Fibroblast of villous mesenchyme (primary cell): ENCODE data around the gene PDILT. TPM values are rescaled to one million over a fixed set of nuclear protein-coding genes. Genes with fewer than 3 reads are reported as not detected.

Source experiments
- DNase-seq: peaks from one replicate; pipeline ENCODE4 v3.0.0-alpha.2; 2010; ENCODE audit warnings: low read depth
- H3K4me3 ChIP-seq: 2 replicates; pipeline ENCODE4 v1.5.1; 2011; ENCODE audit warnings: low read depth, mild to moderate bottlenecking, low read length
- total RNA-seq: library from RNA; depleted of rRNA; stranded (reverse); fragments of >200 nt; gene quantifications from 2 replicates; pipeline ENCODE4 v1.2.3, GENCODE V29; 2012
- TF ChIP-seq, protein P1 (sequence below): IDR thresholded peaks from 2 replicates; pipeline ENCODE4 v1.5.1; 2012; ENCODE audit warnings: low read depth, mild to moderate bottlenecking, low read length; ENCODE audit not compliant: insufficient read depth

PDILT gene
- total RNA-seq, 1 donor, result not detected

DNA sequence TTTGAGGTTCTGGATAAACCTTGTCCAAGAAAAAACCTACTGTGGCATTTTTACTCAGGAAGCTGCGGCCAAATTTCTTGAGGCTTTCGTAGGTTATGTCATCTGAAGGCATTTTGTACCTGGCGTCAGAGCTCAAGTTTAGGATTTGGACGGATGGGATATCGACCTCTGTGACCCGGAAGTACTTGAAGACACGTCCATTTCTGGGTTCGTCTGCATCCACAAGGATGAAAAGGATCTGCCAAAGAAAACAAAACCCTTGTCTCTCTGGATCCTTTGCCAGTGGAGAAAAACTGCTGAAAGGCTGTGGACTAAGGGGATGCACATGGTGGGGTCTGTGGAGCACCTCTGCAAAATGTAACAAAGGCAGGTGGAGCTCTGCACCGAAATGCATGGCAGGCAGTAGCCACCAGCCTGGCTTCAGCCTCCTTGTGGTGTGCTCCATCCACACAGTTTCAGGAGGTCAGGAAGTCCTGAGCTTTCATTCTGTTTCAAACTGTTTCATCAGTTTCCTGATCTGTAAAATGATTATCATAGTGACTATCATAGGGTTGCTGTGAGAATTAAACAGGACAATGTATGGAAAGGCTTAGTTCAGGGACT, 35.0 kb downstream of the PDILT start:
- H3K4me3 ChIP-seq, result no peak overlapping the region
- DNase-seq, result no peak
- TF ChIP-seq, protein P1, sequence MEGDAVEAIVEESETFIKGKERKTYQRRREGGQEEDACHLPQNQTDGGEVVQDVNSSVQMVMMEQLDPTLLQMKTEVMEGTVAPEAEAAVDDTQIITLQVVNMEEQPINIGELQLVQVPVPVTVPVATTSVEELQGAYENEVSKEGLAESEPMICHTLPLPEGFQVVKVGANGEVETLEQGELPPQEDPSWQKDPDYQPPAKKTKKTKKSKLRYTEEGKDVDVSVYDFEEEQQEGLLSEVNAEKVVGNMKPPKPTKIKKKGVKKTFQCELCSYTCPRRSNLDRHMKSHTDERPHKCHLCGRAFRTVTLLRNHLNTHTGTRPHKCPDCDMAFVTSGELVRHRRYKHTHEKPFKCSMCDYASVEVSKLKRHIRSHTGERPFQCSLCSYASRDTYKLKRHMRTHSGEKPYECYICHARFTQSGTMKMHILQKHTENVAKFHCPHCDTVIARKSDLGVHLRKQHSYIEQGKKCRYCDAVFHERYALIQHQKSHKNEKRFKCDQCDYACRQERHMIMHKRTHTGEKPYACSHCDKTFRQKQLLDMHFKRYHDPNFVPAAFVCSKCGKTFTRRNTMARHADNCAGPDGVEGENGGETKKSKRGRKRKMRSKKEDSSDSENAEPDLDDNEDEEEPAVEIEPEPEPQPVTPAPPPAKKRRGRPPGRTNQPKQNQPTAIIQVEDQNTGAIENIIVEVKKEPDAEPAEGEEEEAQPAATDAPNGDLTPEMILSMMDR, result no peak

DNA sequence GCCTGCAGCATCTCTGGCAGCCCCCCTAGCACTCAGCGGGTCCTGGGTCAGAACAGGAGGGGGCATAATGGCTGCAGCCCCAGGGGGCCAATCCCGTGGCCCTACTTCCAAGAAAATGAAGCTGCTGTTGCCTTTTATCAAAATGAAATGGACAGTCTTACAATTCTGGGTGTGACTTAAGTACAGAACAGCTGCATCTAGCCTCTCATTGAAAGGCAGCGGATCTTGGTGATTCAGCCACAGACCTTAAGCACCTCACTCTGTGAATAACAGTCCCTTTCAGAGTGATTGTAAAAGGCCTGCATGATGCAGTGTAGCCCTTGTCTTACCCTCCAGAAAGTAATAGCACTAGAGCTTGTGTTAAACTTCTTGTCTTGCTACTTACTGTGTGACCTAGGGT, 40.5 kb downstream of the PDILT start:
- TF ChIP-seq, protein P1, result no peak
- no peak overlapping the region for H3K4me3 ChIP-seq
- no peak for DNase-seq

DNA sequence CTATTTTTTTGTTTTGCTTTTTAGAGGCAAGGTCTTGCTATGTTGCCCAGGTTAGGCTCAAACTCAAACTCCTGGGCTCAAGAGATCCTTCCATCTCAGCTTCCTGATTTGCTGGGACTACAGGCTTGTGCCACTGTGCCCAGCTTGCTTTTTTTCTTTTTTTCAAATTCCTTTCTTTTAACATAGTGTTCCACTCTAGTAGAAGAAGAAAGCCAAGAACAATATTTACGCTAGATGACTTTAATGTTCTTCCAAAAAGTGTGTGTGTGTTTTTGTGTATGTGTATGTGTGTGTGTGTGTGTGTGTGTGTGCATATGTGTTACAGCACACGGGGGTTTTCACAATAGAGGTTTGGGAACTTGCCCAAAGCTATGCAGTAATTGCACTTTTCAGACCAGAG, 41.3 kb downstream of the PDILT start:
- no peak overlapping the region for H3K4me3 ChIP-seq
- DNase-seq, result no peak
- TF ChIP-seq, protein P1, result no peak

DNA sequence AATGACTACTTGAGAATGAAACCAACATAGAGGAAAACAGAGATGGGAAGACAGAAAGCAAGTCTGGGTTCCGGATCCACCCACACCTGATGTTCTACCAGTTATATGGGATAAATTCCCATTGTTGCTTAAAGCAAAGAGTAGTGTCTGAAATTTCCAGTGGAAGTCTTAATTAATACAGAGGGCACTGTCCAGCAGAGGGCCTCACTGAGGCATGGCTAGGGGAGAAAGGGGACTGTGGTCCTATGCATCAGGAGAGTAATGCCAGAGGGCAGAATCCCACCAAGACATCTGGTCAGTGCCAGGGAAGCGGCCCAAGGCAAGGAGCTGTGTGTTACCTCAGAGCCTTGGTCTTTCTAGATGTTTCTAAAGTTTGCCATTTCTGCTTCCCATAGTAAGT, 44.5 kb downstream of the PDILT start:
- DNase-seq, result no peak
- H3K4me3 ChIP-seq, result no peak overlapping the region
- TF ChIP-seq, protein P1, result no peak

DNA sequence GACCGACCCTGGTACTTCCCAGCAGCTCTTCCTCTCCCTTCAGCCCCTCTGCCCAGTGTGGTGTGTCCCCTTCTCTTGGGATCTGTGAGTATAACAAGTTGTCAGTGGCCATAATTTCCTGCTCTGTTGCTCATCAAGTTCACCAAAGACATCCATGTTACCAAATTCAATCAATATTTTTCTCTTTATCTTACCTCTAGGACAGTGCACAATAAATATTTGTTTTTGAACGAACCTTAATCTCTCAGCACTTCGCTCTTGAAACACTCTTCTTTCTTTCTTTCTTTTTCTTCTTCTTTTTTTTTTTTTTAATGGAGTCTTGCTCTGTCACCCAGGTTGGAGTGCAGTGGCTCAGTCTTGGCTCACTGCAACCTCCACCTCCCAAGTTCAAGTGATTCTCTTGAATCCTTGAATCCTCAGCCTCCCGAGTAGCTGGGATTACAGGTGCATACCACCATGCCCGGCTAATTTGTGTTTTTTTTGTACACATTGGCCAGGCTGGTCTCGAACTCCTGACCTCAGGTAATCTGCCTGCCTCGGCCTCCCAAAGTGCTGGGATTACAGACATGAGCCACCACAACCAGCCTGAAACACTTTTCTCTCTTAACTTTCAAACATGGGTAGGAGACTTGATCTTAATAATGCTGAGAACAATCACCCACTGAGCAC, 49.3 kb downstream of the PDILT start:
- DNase-seq, result no peak
- no peak overlapping the region for H3K4me3 ChIP-seq
- TF ChIP-seq, protein P1, result no peak

DNA sequence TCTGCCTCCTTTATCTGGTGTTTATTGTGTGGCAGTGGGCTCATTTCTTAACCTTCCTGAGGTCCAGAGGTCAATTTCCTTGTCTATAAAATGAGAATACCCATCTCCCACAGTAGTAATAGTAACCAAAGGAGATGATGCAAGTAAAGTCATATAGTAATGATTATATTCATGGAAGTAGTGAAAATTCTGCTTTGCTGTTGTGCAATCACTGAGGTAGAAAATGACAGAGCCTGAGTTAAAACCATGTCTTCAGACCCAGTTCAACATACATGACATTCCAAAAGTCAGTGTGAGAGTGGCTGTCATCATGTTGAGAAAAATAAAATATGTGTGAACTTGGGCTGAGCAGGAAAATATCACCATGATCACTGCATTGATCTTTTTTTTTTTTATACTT, 51.2 kb downstream of the PDILT start:
- TF ChIP-seq, protein P1, result no peak
- no peak for DNase-seq

DNA sequence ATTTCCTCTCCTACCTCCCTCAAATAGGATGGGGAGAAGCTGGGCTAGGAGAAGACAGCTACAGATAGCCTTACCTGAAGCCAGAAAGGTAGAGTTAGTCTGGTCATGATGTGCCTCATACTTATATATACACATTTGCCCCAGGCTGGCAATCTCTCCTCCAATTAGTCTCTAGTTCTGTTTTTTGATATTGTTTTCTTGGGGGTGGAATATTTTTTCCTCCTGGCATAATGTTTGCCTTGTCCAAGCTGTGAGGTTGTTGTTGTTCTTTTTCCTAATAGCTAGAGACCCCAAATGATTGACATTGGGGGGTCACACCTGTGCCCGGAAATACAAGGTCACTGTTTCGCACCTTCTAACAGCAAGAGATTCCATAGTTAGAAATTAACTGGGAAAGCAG, 51.9 kb downstream of the PDILT start, which contains the start of gene UMOD:
Gene UMOD, minus strand, starts transcription at position 101 of the 400 bp plus-strand sequence. CDS start 1,978 bp downstream, outside the sequence.
- H3K4me3 ChIP-seq, result no peak within 1 kb of the TSS
- no peak for DNase-seq
- TF ChIP-seq, protein P1, result no peak

More for the DNA sequence above, 51.2 kb downstream of the PDILT start:
- no peak overlapping the region for H3K4me3 ChIP-seq
